Measurements from ENCODE around the gene CHADL. TPM values are rescaled to one million over a fixed set of nuclear protein-coding genes. Genes with fewer than 3 reads are reported as not detected.
A peak's percentile ranks its signal among the peaks of the same experiment; 100 is the strongest.

Gene CHADL
- total and polyA plus RNA-seq, 4 experiments from 2014 or later, result 0.10 to 1.0 (median 0.47) TPM

GRCh38 chr22:41248314-41248713 is 7.6 kb upstream of the CHADL start:
- Mint-ChIP-seq H3K4me1 (peaks cover 0 to 2% (median 0%) of the 10 kb centered on the region in 4 donors), H3K4me3 (no peak overlapping the region), H3K36me3 (peaks cover 19 to 55% of the 10 kb centered on the region in 2 donors), H3K9me3 (no peaks in the 10 kb centered on the region), H3K27ac (no peak overlapping the region), H3K27me3 (no peaks in the 10 kb centered on the region)
- CTCF ChIA-PET (ENCODE audit: partially characterized antibody), result interaction anchor here (1.6 kb wide), 1 partner anchor 11 kb away, joined by 6 read pairs; no protein-coding TSS in a partner anchor
- no peak overlapping the region for H3K4me3 ChIP-seq (ENCODE audit: low read length in 2 of 2)
- H3K4me1 ChIP-seq (ENCODE audit: insufficient read depth, low read length), result no peaks in the 10 kb centered on the region
- no peaks in the 10 kb centered on the region for H3K9me3 ChIP-seq (ENCODE audit: control insufficient read depth in 1 of 2, low read length in 2 of 2)
- H3K36me3 ChIP-seq (ENCODE audit: insufficient read depth, low read length), result peaks cover 50% of the 10 kb centered on the region
- H3K27ac ChIP-seq (ENCODE audit: low read depth, low read length), result no peak overlapping the region
- intact Hi-C loops (cut with micrococcal nuclease), result no loop called here
- H3K27me3 ChIP-seq (ENCODE audit: insufficient read depth, low read length), result no peaks in the 10 kb centered on the region
- POLR2A ChIA-PET (ENCODE audit: partially characterized antibody), result no interaction called here
- no peak for DNase-seq

- ChIA-PET POLR2A (ENCODE audit: partially characterized antibody) (no interaction called here), CTCF (ENCODE audit: partially characterized antibody) (interaction anchor here (1.6 kb wide), 1 partner anchor 10 kb away, joined by 6 read pairs; no protein-coding TSS in a partner anchor)
- Mint-ChIP-seq H3K27me3 (no peaks in the 10 kb centered on the region), H3K27ac (no peak overlapping the region), H3K4me3 (no peak overlapping the region), H3K36me3 (peaks cover 19 to 51% of the 10 kb centered on the region in 2 donors), H3K9me3 (no peaks in the 10 kb centered on the region), H3K4me1 (peaks cover 0 to 2% (median 0%) of the 10 kb centered on the region in 4 donors)
- intact Hi-C loops (cut with micrococcal nuclease), result no loop called here
- H3K36me3 ChIP-seq (ENCODE audit: insufficient read depth, low read length), result peaks cover 44% of the 10 kb centered on the region
- H3K4me3 ChIP-seq (ENCODE audit: low read length in 2 of 2), result no peak overlapping the region
- no peaks in the 10 kb centered on the region for H3K4me1 ChIP-seq (ENCODE audit: insufficient read depth, low read length)
- no peaks in the 10 kb centered on the region for H3K27me3 ChIP-seq (ENCODE audit: insufficient read depth, low read length)
- H3K9me3 ChIP-seq (ENCODE audit: control insufficient read depth in 1 of 2, low read length in 2 of 2), result no peaks in the 10 kb centered on the region
- DNase-seq, result no peak
- H3K27ac ChIP-seq (ENCODE audit: low read depth, low read length), result no peak overlapping the region
Observed at GRCh38 chr22:41247703-41248102, 7.0 kb upstream of the CHADL start.

- Mint-ChIP-seq H3K27ac (no peak overlapping the region), H3K36me3 (peaks cover 14 to 36% of the 10 kb centered on the region in 2 donors), H3K4me1 (peaks cover 0 to 2% (median 0%) of the 10 kb centered on the region in 4 donors), H3K9me3 (no peaks in the 10 kb centered on the region), H3K4me3 (no peak overlapping the region), H3K27me3 (no peaks in the 10 kb centered on the region)
- CTCF ChIA-PET (ENCODE audit: partially characterized antibody), result no interaction called here
- Histone ChIP-seq H3K4me3 (ENCODE audit: low read length in 2 of 2) (no peak overlapping the region), H3K4me1 (ENCODE audit: insufficient read depth, low read length) (no peaks in the 10 kb centered on the region), H3K36me3 (ENCODE audit: insufficient read depth, low read length) (peaks cover 31% of the 10 kb centered on the region), H3K9me3 (ENCODE audit: control insufficient read depth in 1 of 2, low read length in 2 of 2) (no peaks in the 10 kb centered on the region), H3K27ac (ENCODE audit: low read depth, low read length) (no peak overlapping the region), H3K27me3 (ENCODE audit: insufficient read depth, low read length) (no peaks in the 10 kb centered on the region)
- intact Hi-C loops (cut with micrococcal nuclease), result no loop called here
- POLR2A ChIA-PET (ENCODE audit: partially characterized antibody), result no interaction called here
- no peak for DNase-seq
Observed at GRCh38 chr22:41245917-41246499, 5.3 kb upstream of the CHADL start.

GRCh38 chr22:41243361-41243760 is 2.6 kb upstream of the CHADL start:
- intact Hi-C loops (cut with micrococcal nuclease), result no loop called here
- H3K4me1 ChIP-seq (ENCODE audit: insufficient read depth, low read length), result peaks cover under 1% of the 10 kb centered on the region
- no peak overlapping the region for H3K27ac ChIP-seq (ENCODE audit: low read depth, low read length)
- H3K9me3 ChIP-seq (ENCODE audit: control insufficient read depth in 1 of 2, low read length in 2 of 2), result no peaks in the 10 kb centered on the region
- Mint-ChIP-seq H3K27me3 (no peaks in the 10 kb centered on the region), H3K27ac (peak overlapping the region in 3 of 7 donors; percentile 10 to 60 (median 10)), H3K4me3 (no peak overlapping the region), H3K4me1 (peaks cover 0 to 6% (median 4%) of the 10 kb centered on the region in 4 donors), H3K36me3 (peaks cover 5 to 23% of the 10 kb centered on the region in 2 donors), H3K9me3 (no peaks in the 10 kb centered on the region)
- no peak overlapping the region for H3K4me3 ChIP-seq (ENCODE audit: low read length in 2 of 2)
- H3K36me3 ChIP-seq (ENCODE audit: insufficient read depth, low read length), result peaks cover 7% of the 10 kb centered on the region
- ChIA-PET CTCF (ENCODE audit: partially characterized antibody) (interaction anchor here (2.9 kb wide), 1 partner anchor 321 kb away, joined by 17 read pairs; no protein-coding TSS in a partner anchor), POLR2A (ENCODE audit: partially characterized antibody) (no interaction called here)
- no peak for DNase-seq
- H3K27me3 ChIP-seq (ENCODE audit: insufficient read depth, low read length), result no peaks in the 10 kb centered on the region

- DNase-seq, result no peak
- CTCF ChIA-PET (ENCODE audit: partially characterized antibody), result interaction anchor here (2.9 kb wide), 1 partner anchor 320 kb away, joined by 17 read pairs; no protein-coding TSS in a partner anchor
- no peak overlapping the region for H3K4me3 ChIP-seq (ENCODE audit: low read length in 2 of 2)
- H3K27me3 ChIP-seq (ENCODE audit: insufficient read depth, low read length), result no peaks in the 10 kb centered on the region
- POLR2A ChIA-PET (ENCODE audit: partially characterized antibody), result no interaction called here
- Mint-ChIP-seq H3K27me3 (no peaks in the 10 kb centered on the region), H3K27ac (peak overlapping the region in 1 of 7 donors; percentile 23), H3K4me1 (peaks cover 0 to 6% (median 4%) of the 10 kb centered on the region in 4 donors), H3K9me3 (no peaks in the 10 kb centered on the region), H3K4me3 (no peak overlapping the region), H3K36me3 (peaks cover 2 to 19% of the 10 kb centered on the region in 2 donors)
- H3K4me1 ChIP-seq (ENCODE audit: insufficient read depth, low read length), result peaks cover 4% of the 10 kb centered on the region
- intact Hi-C loops (cut with micrococcal nuclease), result no loop called here
- no peaks in the 10 kb centered on the region for H3K9me3 ChIP-seq (ENCODE audit: control insufficient read depth in 1 of 2, low read length in 2 of 2)
- no peak overlapping the region for H3K27ac ChIP-seq (ENCODE audit: low read depth, low read length)
- peaks cover 3% of the 10 kb centered on the region for H3K36me3 ChIP-seq (ENCODE audit: insufficient read depth, low read length)
Observed at GRCh38 chr22:41242396-41243117, 1.8 kb upstream of the CHADL start.

GRCh38 chr22:41241133-41241676 is 474 bp upstream of the CHADL start:
- no peak for DNase-seq
- intact Hi-C loops (cut with micrococcal nuclease), result no loop called here
- H3K36me3 Mint-ChIP-seq, result peaks cover 0 to 11% of the 10 kb centered on the region in 2 donors
- H3K4me3 ChIP-seq (ENCODE audit: low read length in 2 of 2), result no peak overlapping the region
- H3K9me3 Mint-ChIP-seq, result no peaks in the 10 kb centered on the region
- H3K27me3 Mint-ChIP-seq, result no peaks in the 10 kb centered on the region
- H3K27ac ChIP-seq (ENCODE audit: low read depth, low read length), result no peak overlapping the region
- no peaks in the 10 kb centered on the region for H3K27me3 ChIP-seq (ENCODE audit: insufficient read depth, low read length)
- H3K9me3 ChIP-seq (ENCODE audit: control insufficient read depth in 1 of 2, low read length in 2 of 2), result no peaks in the 10 kb centered on the region
- H3K36me3 ChIP-seq (ENCODE audit: insufficient read depth, low read length), result no peaks in the 10 kb centered on the region
- ChIA-PET CTCF (ENCODE audit: partially characterized antibody) (no interaction called here), POLR2A (ENCODE audit: partially characterized antibody) (no interaction called here)
- H3K27ac Mint-ChIP-seq, result peak overlapping the region in 3 of 7 donors; percentile 2 to 83 (median 32)
- peaks cover 13% of the 10 kb centered on the region for H3K4me1 ChIP-seq (ENCODE audit: insufficient read depth, low read length)
- peak overlapping the region in 2 of 8 donors; percentile 1 to 33 for H3K4me3 Mint-ChIP-seq
- peaks cover 4 to 14% (median 6%) of the 10 kb centered on the region in 4 donors for H3K4me1 Mint-ChIP-seq

Data from CD4-positive, alpha-beta memory T cell (primary cell).